SK-N-MC (cell line): ENCODE results near the gene DICER1.

Source experiments
- DNase-seq: peaks from one replicate; pipeline ENCODE4 v3.0.0-alpha.2; 2011; ENCODE audit warnings: low read depth, low spot score
- H3K27ac ChIP-seq: fragments of 200-600 bp; sonication (generic); 2 replicates; pipeline ENCODE4 v1.5.1; 2016; ENCODE audit warnings: mixed run types
- H3K36me3 ChIP-seq: fragments of 200-600 bp; sonication (generic); 2 replicates; pipeline ENCODE4 v1.6.1; 2017; ENCODE audit warnings: antibody characterized with exemption, low read length, mixed read lengths; ENCODE audit not compliant: insufficient read depth
- H3K4me3 ChIP-seq: fragments of 200-600 bp; sonication (generic); 2 replicates; pipeline ENCODE4 v1.5.1; 2016
- H3K9ac ChIP-seq: fragments of 200-600 bp; sonication (generic); 2 replicates; pipeline ENCODE4 v1.8.0; 2017; ENCODE audit warnings: mixed run types, mixed read lengths; ENCODE audit not compliant: insufficient read length
- H3K9me3 ChIP-seq: fragments of 200-600 bp; sonication (generic); 2 replicates; pipeline ENCODE4 v1.6.1; 2017; ENCODE audit warnings: low read depth, mild to moderate bottlenecking, antibody characterized with exemption, low read length, moderate library complexity, mixed read lengths
- EZH2 ChIP-seq: fragments of 200-600 bp; sonication (generic); IDR thresholded peaks from one replicate; pipeline ENCODE4 v1.6.1; 2017; ENCODE audit warnings: antibody characterized with exemption
- FOXP2 ChIP-seq: optimal IDR thresholded peaks from 2 replicates; pipeline ENCODE3; 2011; ENCODE audit warnings: mild to moderate bottlenecking, moderate library complexity; ENCODE audit not compliant: insufficient read depth; ENCODE audit errors: extremely low read length, control extremely low read depth
- POLR2AphosphoS5 ChIP-seq: IDR thresholded peaks from 2 replicates; pipeline ENCODE4 v1.6.1; 2012; ENCODE audit warnings: mild to moderate bottlenecking, low read depth, low read length, borderline replicate concordance

Gene DICER1

DNA sequence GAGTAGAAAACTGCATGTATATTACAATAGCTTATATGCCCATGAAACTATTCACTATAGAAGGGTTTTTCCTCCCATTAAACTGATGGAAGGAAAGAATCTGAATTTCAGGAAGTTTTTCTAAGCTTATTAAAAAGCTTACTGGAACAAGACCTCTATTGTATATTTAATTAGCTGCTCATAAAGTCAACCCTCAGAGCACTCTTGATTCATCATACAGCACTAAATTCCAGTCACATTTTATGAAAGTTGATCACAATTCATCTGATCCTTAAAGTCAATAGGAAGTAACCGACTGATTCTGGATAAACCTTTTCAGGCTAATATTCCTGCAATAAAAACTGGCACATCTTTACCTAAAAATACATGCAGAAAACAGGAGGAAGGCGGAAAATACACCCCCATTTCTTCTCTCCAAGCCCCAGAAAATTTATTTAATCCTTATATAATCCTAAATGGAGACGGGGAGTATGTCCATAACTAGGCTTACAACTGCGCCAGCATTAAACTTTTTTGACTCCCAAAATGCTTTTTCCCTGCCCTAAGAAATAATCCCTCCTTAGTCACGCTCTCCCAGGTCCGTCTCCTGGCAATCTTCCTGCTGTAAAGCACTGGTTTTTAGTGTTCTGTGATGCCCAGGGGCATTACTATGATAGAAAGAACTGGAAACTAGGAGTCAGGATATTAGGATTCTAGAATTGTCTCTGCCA, 35.3 kb downstream of the DICER1 start:
- no peak overlapping the region; the same call in 1 of the 2 replicates for H3K4me3 ChIP-seq
- peak overlapping the region; percentile 81 for H3K27ac ChIP-seq
- DNase-seq = no peak
- H3K9me3 ChIP-seq = no peaks in the 10 kb centered on the region
- no peak for TF ChIP-seq EZH2
- H3K9ac ChIP-seq = no peak overlapping the region
- peaks cover 68% of the 10 kb centered on the region for H3K36me3 ChIP-seq

DNA sequence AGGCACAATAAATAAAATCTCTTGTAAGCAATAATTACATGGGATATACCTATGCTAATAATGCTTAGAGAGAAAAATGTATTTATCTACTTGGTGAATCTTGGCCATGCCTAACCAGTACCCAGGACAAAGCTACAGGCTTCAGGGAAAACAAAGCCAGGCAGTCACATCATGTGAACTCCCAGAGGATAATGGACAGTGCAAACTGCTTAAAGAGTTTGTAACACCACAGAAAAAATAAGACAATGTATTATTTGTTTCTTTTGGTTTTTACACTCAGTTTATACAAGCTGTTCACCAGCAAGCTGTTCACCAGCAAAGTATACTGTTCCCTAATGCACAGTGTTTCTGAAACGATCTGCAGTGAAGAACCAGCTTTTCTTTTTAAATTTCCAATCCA, 38.0 kb downstream of the DICER1 start:
- no peak for TF ChIP-seq EZH2
- TF ChIP-seq FOXP2 = no peak
- no peak for TF ChIP-seq POLR2AphosphoS5
- Histone ChIP-seq H3K9ac (no peak overlapping the region), H3K4me3 (no peak overlapping the region), H3K9me3 (no peaks in the 10 kb centered on the region), H3K27ac (no peak overlapping the region), H3K36me3 (peaks cover 79% of the 10 kb centered on the region)
- DNase-seq = no peak

DNA sequence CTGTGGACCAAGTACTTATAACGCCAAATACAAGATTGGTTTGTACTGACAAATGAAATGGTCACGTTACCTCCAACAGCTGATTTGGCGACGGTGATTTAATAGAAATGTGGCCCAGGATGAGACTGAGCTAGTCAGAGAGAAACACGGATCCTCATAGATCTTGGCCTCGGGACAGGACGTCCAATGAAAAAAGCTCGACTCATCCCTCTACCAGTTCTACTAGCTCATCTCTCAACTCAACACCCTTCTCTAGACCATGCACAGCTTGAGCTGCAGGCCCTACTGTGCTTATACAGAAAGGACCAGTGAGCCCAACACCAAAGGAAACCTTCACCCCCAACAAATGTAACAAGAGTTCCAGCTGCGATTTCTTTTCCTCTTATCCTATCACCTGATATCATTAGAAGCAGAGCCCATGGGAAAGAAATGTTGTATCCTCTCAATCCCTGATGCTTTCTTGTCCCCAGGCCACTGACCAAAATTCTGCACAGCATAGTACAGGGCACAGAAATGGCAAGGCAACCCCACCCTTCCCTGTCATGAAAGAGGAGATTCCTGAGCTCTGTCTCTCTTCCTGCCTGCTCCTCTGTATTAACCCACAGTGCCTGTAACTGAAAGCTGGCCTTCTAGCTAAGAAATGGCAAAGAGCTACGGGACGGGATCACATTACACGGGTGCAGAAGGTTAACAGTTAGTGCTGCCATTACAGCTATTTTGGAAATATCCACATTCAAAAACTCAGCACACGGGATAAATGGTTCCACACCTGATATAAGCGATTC, 39.2 kb downstream of the DICER1 start:
- TF ChIP-seq EZH2 (no peak), POLR2AphosphoS5 (no peak), FOXP2 (no peak)
- H3K9me3 ChIP-seq = no peaks in the 10 kb centered on the region; the same call in 1 of the 2 replicates
- no peak overlapping the region for H3K9ac ChIP-seq
- peaks cover 74% of the 10 kb centered on the region for H3K36me3 ChIP-seq
- H3K4me3 ChIP-seq = no peak overlapping the region
- H3K27ac ChIP-seq = no peak overlapping the region
- DNase-seq = no peak

DNA sequence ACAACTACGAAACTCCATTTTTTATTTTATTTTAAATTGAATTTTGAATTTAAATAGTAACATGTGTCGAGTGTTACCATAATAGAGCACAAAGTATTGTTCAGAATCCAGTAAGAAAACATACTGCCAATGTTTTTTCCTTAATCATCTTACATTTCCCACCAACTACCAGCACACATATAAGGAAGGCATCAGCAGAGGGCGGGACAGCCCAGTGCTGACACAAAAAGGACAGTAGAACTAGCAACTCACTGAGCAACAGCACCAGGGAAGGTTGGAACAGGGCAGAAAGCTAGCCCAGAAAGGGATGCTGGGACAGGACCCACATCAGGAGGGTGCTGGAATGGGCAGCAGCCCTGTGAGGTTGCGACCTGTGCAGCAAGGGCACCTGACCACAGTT, 43.9 kb downstream of the DICER1 start:
- H3K4me3 ChIP-seq = no peak overlapping the region
- H3K27ac ChIP-seq = no peak overlapping the region
- H3K36me3 ChIP-seq = peaks cover 81% of the 10 kb centered on the region
- no peak for DNase-seq
- no peak for TF ChIP-seq FOXP2
- no peak for TF ChIP-seq POLR2AphosphoS5
- TF ChIP-seq EZH2 = no peak
- H3K9me3 ChIP-seq = no peaks in the 10 kb centered on the region; the same call in 1 of the 2 replicates
- no peak overlapping the region for H3K9ac ChIP-seq

DNA sequence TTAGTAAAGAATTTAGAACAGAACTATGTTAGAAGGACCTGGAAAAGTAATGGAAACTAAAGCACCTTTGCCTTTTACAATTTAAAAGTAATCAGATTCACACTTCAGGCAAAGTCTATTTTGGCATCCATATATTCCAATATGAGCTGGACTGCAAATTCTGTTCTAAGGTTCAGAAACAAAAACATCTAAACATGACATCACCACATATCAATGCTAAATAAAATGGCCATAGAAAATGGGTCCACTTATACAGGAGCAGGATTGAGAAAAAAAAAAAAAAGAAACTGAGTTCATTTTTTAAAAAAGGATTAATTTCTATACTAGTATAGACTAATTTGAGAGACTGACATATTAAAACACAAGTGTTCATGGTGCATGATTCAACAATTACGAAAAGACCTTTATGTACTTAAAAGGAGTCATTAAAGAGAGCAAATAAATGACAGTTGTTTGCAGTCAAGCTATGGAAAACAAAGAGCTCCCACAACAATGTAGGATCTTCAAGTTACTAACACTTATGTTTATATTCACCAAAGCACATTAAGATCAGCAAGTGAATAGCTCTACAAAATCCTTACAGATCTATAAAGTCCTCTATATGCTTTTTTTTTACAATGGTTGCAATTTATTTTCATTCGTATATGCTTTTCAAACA, 45.7 kb downstream of the DICER1 start:
- Histone ChIP-seq H3K4me3 (no peak overlapping the region), H3K36me3 (peaks cover 89% of the 10 kb centered on the region), H3K27ac (no peak overlapping the region), H3K9me3 (no peaks in the 10 kb centered on the region; the same call in 1 of the 2 replicates), H3K9ac (no peak overlapping the region)
- no peak for TF ChIP-seq POLR2AphosphoS5
- TF ChIP-seq EZH2 = no peak
- no peak for TF ChIP-seq FOXP2
- no peak for DNase-seq

DNA sequence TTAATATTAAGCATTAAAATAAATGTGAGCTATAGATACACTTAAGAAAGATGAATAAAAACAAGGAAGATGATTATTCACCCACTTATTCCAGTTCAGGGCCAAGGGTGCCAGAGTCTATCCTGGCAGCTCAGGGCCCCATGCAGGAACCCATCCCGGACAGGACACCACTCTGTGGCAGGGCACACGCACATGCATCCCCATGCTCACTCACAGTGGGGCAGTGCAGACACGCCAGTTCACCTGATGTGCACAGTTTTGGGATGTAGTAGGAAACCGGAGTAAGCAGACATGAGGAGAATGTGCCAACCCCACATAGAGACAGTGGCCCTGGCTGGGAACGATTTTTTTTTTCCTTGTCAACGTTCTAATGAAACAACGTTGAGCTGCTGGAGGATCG, 47.2 kb downstream of the DICER1 start:
- no peak overlapping the region for H3K27ac ChIP-seq
- no peaks in the 10 kb centered on the region; the same call in 1 of the 2 replicates for H3K9me3 ChIP-seq
- TF ChIP-seq POLR2AphosphoS5 (no peak), FOXP2 (no peak), EZH2 (no peak)
- no peak overlapping the region for H3K4me3 ChIP-seq
- DNase-seq = no peak
- H3K36me3 ChIP-seq = peaks cover 85% of the 10 kb centered on the region
- H3K9ac ChIP-seq = no peak overlapping the region

DNA sequence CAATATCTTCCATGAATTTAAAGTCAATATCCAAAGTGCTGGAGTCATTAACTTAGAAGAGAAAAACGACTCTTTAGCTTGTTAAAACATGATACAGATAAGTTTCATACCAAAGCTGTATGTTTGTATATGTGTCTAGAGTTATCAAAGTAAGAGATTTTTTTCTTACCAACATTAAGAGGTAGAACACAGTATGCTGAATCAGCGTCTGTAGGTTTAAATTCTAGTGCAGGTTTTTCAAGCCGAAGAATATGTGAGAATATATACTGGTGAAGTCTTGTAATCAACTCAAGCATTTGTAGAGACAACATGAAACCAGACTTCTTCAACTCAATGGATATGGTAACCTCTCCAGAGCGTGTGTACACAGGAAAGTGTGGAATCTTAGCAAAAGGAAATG, 49.6 kb downstream of the DICER1 start:
- Histone ChIP-seq H3K36me3 (peaks cover 90% of the 10 kb centered on the region), H3K9me3 (no peaks in the 10 kb centered on the region), H3K9ac (no peak overlapping the region), H3K27ac (no peak overlapping the region), H3K4me3 (no peak overlapping the region)
- no peak for DNase-seq
- TF ChIP-seq EZH2 = no peak
- no peak for TF ChIP-seq POLR2AphosphoS5
- TF ChIP-seq FOXP2 = no peak

DNA sequence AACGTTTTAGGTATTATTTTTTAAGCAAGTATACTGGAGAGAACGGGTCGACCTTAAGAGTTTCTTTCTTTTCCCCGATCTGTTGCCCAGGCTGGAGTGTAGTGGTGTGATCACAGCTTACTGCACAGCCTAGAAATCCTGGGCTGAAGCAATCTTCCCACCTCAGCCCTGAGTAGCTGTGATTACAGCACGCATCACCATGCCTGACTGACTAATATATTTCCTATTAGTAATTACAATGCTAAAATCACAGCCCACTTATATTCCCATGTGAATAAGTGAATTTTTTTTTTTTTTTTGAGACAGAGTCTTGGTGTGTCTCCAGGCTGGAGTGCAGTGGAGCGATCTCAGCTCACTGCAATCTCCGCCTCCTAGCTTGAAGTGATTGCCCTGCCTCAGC, 50.4 kb downstream of the DICER1 start:
- TF ChIP-seq FOXP2 (no peak), POLR2AphosphoS5 (no peak), EZH2 (no peak)
- no peak for DNase-seq
- peaks cover 91% of the 10 kb centered on the region for H3K36me3 ChIP-seq

DNA sequence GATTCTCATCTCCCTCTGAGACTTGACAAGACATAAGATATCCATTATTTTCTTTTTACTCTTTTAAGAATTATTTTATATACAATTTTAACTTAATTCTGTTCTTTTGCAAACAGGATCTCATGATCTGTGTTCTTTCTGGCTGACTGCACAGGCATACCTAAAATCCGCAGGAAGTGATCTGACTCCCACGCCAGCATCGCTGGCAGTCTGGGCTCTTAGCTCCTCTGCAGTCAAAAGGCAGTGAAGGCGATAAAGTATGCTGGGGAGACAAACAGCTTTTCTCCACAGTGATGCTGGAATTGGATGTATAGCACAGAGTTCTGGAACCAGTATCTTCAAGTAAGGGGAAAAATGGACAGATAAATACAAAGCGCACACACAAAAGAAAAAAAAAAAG, 52.4 kb downstream of the DICER1 start:
- H3K9me3 ChIP-seq = no peaks in the 10 kb centered on the region
- H3K9ac ChIP-seq = no peak overlapping the region
- TF ChIP-seq POLR2AphosphoS5 (no peak), FOXP2 (no peak), EZH2 (no peak)
- H3K27ac ChIP-seq = peak overlapping the region; percentile 48; the same call in 1 of the 2 replicates
- no peak overlapping the region for H3K4me3 ChIP-seq
- H3K36me3 ChIP-seq = peaks cover 81% of the 10 kb centered on the region
- no peak for DNase-seq

More for the DNA sequence above, 50.4 kb downstream of the DICER1 start:
- H3K9me3 ChIP-seq = no peaks in the 10 kb centered on the region
- H3K9ac ChIP-seq = no peak overlapping the region
- H3K4me3 ChIP-seq = no peak overlapping the region
- H3K27ac ChIP-seq = no peak overlapping the region
